Measurements from ENCODE around the gene POLR2H. TPM values are rescaled to one million over a fixed set of nuclear protein-coding genes. Genes with fewer than 3 reads are reported as not detected.

The POLR2H gene
- total RNA-seq, 1 donor from 2014 or later: 26.0 TPM

GRCh38 chr3:184354121-184354728, 7.3 kb upstream of the POLR2H start:
- Histone ChIP-seq H3K27ac (no peak overlapping the region), H3K4me1 (no peaks in the 10 kb centered on the region), H3K36me3 (peaks cover 4 to 10% of the 10 kb centered on the region in 2 donors), H3K4me3 (no peak overlapping the region), H3K27me3 (no peaks in the 10 kb centered on the region), H3K9me3 (no peaks in the 10 kb centered on the region)
- DNase-seq (ENCODE audit: low spot score in 2 of 2): no peak
- peak; percentile 49 to 74 (median 72) for TF ChIP-seq CTCF (IDR thresholded peaks at IDR 0.05)
- intact Hi-C loops (cut with DNase I): no loop called here

GRCh38 chr3:184354754-184355153, 6.8 kb upstream of the POLR2H start:
- Histone ChIP-seq H3K36me3 (peaks cover 4 to 10% of the 10 kb centered on the region in 2 donors), H3K4me1 (no peaks in the 10 kb centered on the region)
- no peak for DNase-seq (ENCODE audit: low spot score in 2 of 2)

GRCh38 chr3:184355261-184356040, 6.1 kb upstream of the POLR2H start:
- H3K27ac ChIP-seq: no peak overlapping the region
- no peak for DNase-seq (ENCODE audit: low spot score in 2 of 2)
- no peaks in the 10 kb centered on the region for H3K9me3 ChIP-seq
- H3K4me3 ChIP-seq: no peak overlapping the region
- H3K27me3 ChIP-seq: no peaks in the 10 kb centered on the region
- intact Hi-C loops (cut with DNase I): no loop called here
- no peak for TF ChIP-seq CTCF (IDR thresholded peaks at IDR 0.05)
- H3K36me3 ChIP-seq: peaks cover 4 to 10% of the 10 kb centered on the region in 2 donors
- H3K4me1 ChIP-seq: peaks cover 0 to 2% of the 10 kb centered on the region in 2 donors

More at GRCh38 chr3:184354754-184355153, 6.8 kb upstream of the POLR2H start:
- no peaks in the 10 kb centered on the region for H3K27me3 ChIP-seq
- intact Hi-C loops (cut with DNase I): no loop called here
- no peak overlapping the region for H3K27ac ChIP-seq
- no peak overlapping the region for H3K4me3 ChIP-seq
- H3K9me3 ChIP-seq: no peaks in the 10 kb centered on the region
- no peak for TF ChIP-seq CTCF (IDR thresholded peaks at IDR 0.05)

GRCh38 chr3:184357248-184358123, 4.0 kb upstream of the POLR2H start:
- H3K27ac ChIP-seq: no peak overlapping the region
- intact Hi-C loops (cut with DNase I): no loop called here
- no peak for TF ChIP-seq CTCF (IDR thresholded peaks at IDR 0.05)
- H3K27me3 ChIP-seq: no peaks in the 10 kb centered on the region
- DNase-seq (ENCODE audit: low spot score in 2 of 2): no peak
- peaks cover 0 to 9% of the 10 kb centered on the region in 2 donors for H3K4me1 ChIP-seq
- H3K36me3 ChIP-seq: peaks cover 4 to 10% of the 10 kb centered on the region in 2 donors
- no peak overlapping the region for H3K4me3 ChIP-seq
- no peaks in the 10 kb centered on the region for H3K9me3 ChIP-seq

GRCh38 chr3:184358124-184358767, 3.3 kb upstream of the POLR2H start:
- H3K27ac ChIP-seq: no peak overlapping the region
- H3K4me1 ChIP-seq: peaks cover 0 to 9% of the 10 kb centered on the region in 2 donors
- DNase-seq (ENCODE audit: low spot score in 2 of 2): no peak
- no peak overlapping the region for H3K4me3 ChIP-seq
- no peak for TF ChIP-seq CTCF (IDR thresholded peaks at IDR 0.05)
- intact Hi-C loops (cut with DNase I): no loop called here
- H3K36me3 ChIP-seq: peaks cover 4 to 10% of the 10 kb centered on the region in 2 donors
- H3K9me3 ChIP-seq: no peaks in the 10 kb centered on the region
- H3K27me3 ChIP-seq: no peaks in the 10 kb centered on the region
